BLaER1 (cell line): ENCODE measurements around the gene MRGPRD.

ENCODE experiments used
- H3K27ac ChIP-seq: shearing (Covaris generic); formaldehyde crosslinking; 2 replicates; pipeline ENCODE4 v1.8.1; 2022
- H3K27me3 ChIP-seq: shearing (Covaris generic); formaldehyde crosslinking; 2 replicates; pipeline ENCODE4 v1.8.1; 2022
- H3K36me3 ChIP-seq: shearing (Covaris generic); formaldehyde crosslinking; 2 replicates; pipeline ENCODE4 v1.8.1; 2022
- H3K4me1 ChIP-seq: shearing (Covaris generic); formaldehyde crosslinking; 2 replicates; pipeline ENCODE4 v1.8.1; 2022
- H3K4me2 ChIP-seq: shearing (Covaris generic); formaldehyde crosslinking; 2 replicates; pipeline ENCODE4 v1.8.1; 2022
- H3K4me3 ChIP-seq: shearing (Covaris generic); formaldehyde crosslinking; 2 replicates; pipeline ENCODE4 v1.8.1; 2022
- H3K9ac ChIP-seq: shearing (Covaris generic); formaldehyde crosslinking; 2 replicates; pipeline ENCODE4 v1.8.1; 2022
- H3K9me3 ChIP-seq: shearing (Covaris generic); formaldehyde crosslinking; 2 replicates; pipeline ENCODE4 v1.8.1; 2022
- H4K20me1 ChIP-seq: shearing (Covaris generic); formaldehyde crosslinking; 2 replicates; pipeline ENCODE4 v1.8.1; 2022
- Cebpa-rat ChIP-seq: shearing (Covaris generic); IDR thresholded peaks from 2 replicates; pipeline ENCODE4 v1.8.1; 2022

Gene MRGPRD

GRCh38 chr11:68938816-68939582 lies 41.8 kb downstream of the MRGPRD start:
- Histone ChIP-seq H3K4me3 (no peak overlapping the region), H3K27ac (no peak overlapping the region), H3K4me1 (peaks cover 38% of the 10 kb centered on the region), H3K9ac (no peak overlapping the region), H3K9me3 (no peaks in the 10 kb centered on the region), H3K27me3 (no peaks in the 10 kb centered on the region), H4K20me1 (peaks cover 49% of the 10 kb centered on the region), H3K4me2 (peak overlapping the region; percentile 74), H3K36me3 (peaks cover 63% of the 10 kb centered on the region)
- TF ChIP-seq Cebpa-rat, result no peak

- no peak overlapping the region for H3K9ac ChIP-seq
- peaks cover 32% of the 10 kb centered on the region for H3K4me1 ChIP-seq
- H3K27me3 ChIP-seq, result no peaks in the 10 kb centered on the region
- peaks cover 58% of the 10 kb centered on the region for H4K20me1 ChIP-seq
- H3K9me3 ChIP-seq, result no peaks in the 10 kb centered on the region
- H3K36me3 ChIP-seq, result peaks cover 72% of the 10 kb centered on the region
- no peak for TF ChIP-seq Cebpa-rat
- no peak overlapping the region for H3K4me2 ChIP-seq
- no peak overlapping the region for H3K4me3 ChIP-seq
- no peak overlapping the region for H3K27ac ChIP-seq
These were observed 42.7 kb downstream of the MRGPRD start for GRCh38 chr11:68938088-68938487.

- H3K27me3 ChIP-seq, result no peaks in the 10 kb centered on the region
- H3K36me3 ChIP-seq, result peaks cover 84% of the 10 kb centered on the region
These were observed 43.8 kb downstream of the MRGPRD start for GRCh38 chr11:68936676-68937620.

GRCh38 chr11:68936358-68936636 lies 44.5 kb downstream of the MRGPRD start:
- H3K9ac ChIP-seq, result no peak overlapping the region
- H3K36me3 ChIP-seq, result peaks cover 90% of the 10 kb centered on the region
- H3K9me3 ChIP-seq, result no peaks in the 10 kb centered on the region
- H3K27ac ChIP-seq, result no peak overlapping the region
- H4K20me1 ChIP-seq, result peaks cover 76% of the 10 kb centered on the region
- no peak for TF ChIP-seq Cebpa-rat
- no peak overlapping the region for H3K4me3 ChIP-seq
- H3K4me1 ChIP-seq, result peaks cover 38% of the 10 kb centered on the region
- H3K27me3 ChIP-seq, result no peaks in the 10 kb centered on the region
- no peak overlapping the region for H3K4me2 ChIP-seq

More at GRCh38 chr11:68936676-68937620, 43.8 kb downstream of the MRGPRD start:
- H3K9ac ChIP-seq, result no peak overlapping the region
- H3K4me1 ChIP-seq, result peaks cover 31% of the 10 kb centered on the region
- TF ChIP-seq Cebpa-rat, result no peak
- H3K27ac ChIP-seq, result no peak overlapping the region
- peaks cover 69% of the 10 kb centered on the region for H4K20me1 ChIP-seq
- H3K4me3 ChIP-seq, result no peak overlapping the region
- no peak overlapping the region for H3K4me2 ChIP-seq
- H3K9me3 ChIP-seq, result no peaks in the 10 kb centered on the region

- peaks cover 96% of the 10 kb centered on the region for H3K36me3 ChIP-seq
- TF ChIP-seq Cebpa-rat, result no peak
These were observed 45.0 kb downstream of the MRGPRD start for GRCh38 chr11:68935516-68936357.

GRCh38 chr11:68935066-68935465 lies 45.7 kb downstream of the MRGPRD start:
- Histone ChIP-seq H4K20me1 (peaks cover 74% of the 10 kb centered on the region), H3K27ac (no peak overlapping the region), H3K4me2 (no peak overlapping the region), H3K9me3 (no peaks in the 10 kb centered on the region), H3K36me3 (peaks cover 97% of the 10 kb centered on the region), H3K27me3 (no peaks in the 10 kb centered on the region), H3K9ac (no peak overlapping the region), H3K4me3 (no peak overlapping the region), H3K4me1 (peaks cover 41% of the 10 kb centered on the region)
- no peak for TF ChIP-seq Cebpa-rat

More at GRCh38 chr11:68935516-68936357, 45.0 kb downstream of the MRGPRD start:
- no peaks in the 10 kb centered on the region for H3K27me3 ChIP-seq
- peaks cover 80% of the 10 kb centered on the region for H4K20me1 ChIP-seq
- no peak overlapping the region for H3K9ac ChIP-seq
- no peak overlapping the region for H3K4me2 ChIP-seq
- no peaks in the 10 kb centered on the region for H3K9me3 ChIP-seq
- no peak overlapping the region for H3K4me3 ChIP-seq
- H3K4me1 ChIP-seq, result peaks cover 43% of the 10 kb centered on the region
- H3K27ac ChIP-seq, result no peak overlapping the region

GRCh38 chr11:68934666-68935065 lies 46.1 kb downstream of the MRGPRD start:
- H3K9ac ChIP-seq, result no peak overlapping the region

GRCh38 chr11:68934321-68934645 lies 46.5 kb downstream of the MRGPRD start:
- Histone ChIP-seq H3K4me2 (no peak overlapping the region), H3K9ac (no peak overlapping the region), H3K27ac (no peak overlapping the region), H3K9me3 (no peaks in the 10 kb centered on the region; the same call in 1 of the 2 replicates), H3K36me3 (peaks cover 99% of the 10 kb centered on the region), H3K4me1 (peaks cover 33% of the 10 kb centered on the region), H3K4me3 (no peak overlapping the region), H4K20me1 (peaks cover 69% of the 10 kb centered on the region), H3K27me3 (no peaks in the 10 kb centered on the region)
- no peak for TF ChIP-seq Cebpa-rat

More at GRCh38 chr11:68934666-68935065, 46.1 kb downstream of the MRGPRD start:
- H3K4me3 ChIP-seq, result no peak overlapping the region
- no peak overlapping the region for H3K27ac ChIP-seq
- H4K20me1 ChIP-seq, result peaks cover 71% of the 10 kb centered on the region
- H3K9me3 ChIP-seq, result no peaks in the 10 kb centered on the region; the same call in 1 of the 2 replicates
- no peak overlapping the region for H3K4me2 ChIP-seq
- peaks cover 37% of the 10 kb centered on the region for H3K4me1 ChIP-seq
- H3K27me3 ChIP-seq, result no peaks in the 10 kb centered on the region
- TF ChIP-seq Cebpa-rat, result no peak
- peaks cover 97% of the 10 kb centered on the region for H3K36me3 ChIP-seq

- Histone ChIP-seq H3K4me1 (peaks cover 29% of the 10 kb centered on the region), H3K36me3 (peaks cover 99% of the 10 kb centered on the region), H3K9ac (no peak overlapping the region), H3K27ac (no peak overlapping the region), H4K20me1 (peaks cover 63% of the 10 kb centered on the region), H3K9me3 (no peaks in the 10 kb centered on the region; the same call in 1 of the 2 replicates), H3K27me3 (no peaks in the 10 kb centered on the region), H3K4me2 (no peak overlapping the region), H3K4me3 (no peak overlapping the region)
- no peak for TF ChIP-seq Cebpa-rat
These were observed 47.0 kb downstream of the MRGPRD start for GRCh38 chr11:68933605-68934320.
